ENCODE results near the gene SIGLEC6. TPM values are rescaled to one million over a fixed set of nuclear protein-coding genes. Genes with fewer than 3 reads are reported as not detected.
A peak's percentile ranks its signal among the peaks of the same experiment; 100 is the strongest.

SIGLEC6 gene
- total RNA-seq, 1 donor from 2014 or later: not detected

DNA sequence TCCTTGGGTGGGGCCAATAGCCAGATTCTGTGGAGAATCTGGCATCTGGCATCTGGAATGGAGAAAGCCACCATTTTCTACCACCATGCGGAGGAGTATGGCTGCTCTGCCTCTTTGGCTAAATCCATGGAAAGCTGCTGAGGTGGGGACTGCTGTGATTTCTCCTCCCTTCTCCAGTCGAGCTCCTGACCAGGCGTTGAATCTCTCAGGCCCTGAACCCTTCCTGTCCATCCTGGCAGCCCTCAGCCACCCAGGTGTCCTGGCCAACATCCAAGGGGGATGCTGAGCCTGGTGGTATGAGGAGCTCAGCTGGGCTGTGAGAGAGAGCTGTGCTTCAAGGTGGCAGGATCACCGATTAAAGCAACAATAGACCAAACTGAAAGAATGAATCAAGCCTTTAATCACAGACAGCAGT lies 17.4 kb upstream of the SIGLEC6 start:
- DNase-seq (ENCODE audit: low read depth): no peak

- no peak for DNase-seq (ENCODE audit: low read depth)
Measured at GRCh38 chr19:51548213-51548651, 16.8 kb upstream of the SIGLEC6 start.

DNA sequence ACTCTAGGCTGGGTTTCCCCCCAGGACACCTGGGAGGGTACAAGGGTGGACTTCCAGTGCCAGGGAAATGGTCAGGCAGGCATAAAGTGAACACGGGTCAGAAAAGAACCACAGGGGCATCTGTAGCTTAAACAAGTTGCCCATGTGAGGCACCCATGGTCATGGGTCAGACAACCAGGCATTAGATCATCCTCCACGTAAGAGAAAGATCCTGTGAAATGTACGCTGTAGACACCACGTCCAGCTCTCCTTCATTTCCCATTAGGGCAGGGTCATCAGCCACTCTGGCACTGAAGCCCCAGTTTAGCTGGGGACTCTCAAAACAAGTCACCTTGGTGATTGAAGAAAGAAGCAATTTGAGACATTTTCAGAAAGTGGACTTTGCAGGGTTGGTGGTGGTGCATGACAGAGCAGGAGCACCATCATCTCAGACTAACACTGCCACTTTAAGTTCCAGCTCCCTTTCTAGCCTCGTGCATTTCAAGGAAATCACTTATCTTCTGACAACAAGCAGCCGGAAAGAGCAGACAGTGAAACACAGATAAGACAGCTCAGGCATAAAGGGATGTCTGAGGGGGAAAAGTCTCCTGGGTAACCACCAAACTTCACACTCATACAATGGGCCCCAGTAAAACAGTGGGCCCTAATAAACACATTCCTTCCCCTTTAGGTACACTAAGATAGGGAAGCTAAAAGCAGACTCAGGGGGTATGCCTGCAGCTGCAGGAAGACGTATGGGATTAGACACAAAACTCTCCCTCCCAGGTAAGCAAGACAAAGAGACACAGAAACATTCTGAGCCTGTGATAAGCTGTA lies 16.1 kb upstream of the SIGLEC6 start:
- no peak for DNase-seq (ENCODE audit: low read depth)

- DNase-seq (ENCODE audit: low read depth): no peak
Measured at GRCh38 chr19:51546650-51547396, 15.4 kb upstream of the SIGLEC6 start.

DNA sequence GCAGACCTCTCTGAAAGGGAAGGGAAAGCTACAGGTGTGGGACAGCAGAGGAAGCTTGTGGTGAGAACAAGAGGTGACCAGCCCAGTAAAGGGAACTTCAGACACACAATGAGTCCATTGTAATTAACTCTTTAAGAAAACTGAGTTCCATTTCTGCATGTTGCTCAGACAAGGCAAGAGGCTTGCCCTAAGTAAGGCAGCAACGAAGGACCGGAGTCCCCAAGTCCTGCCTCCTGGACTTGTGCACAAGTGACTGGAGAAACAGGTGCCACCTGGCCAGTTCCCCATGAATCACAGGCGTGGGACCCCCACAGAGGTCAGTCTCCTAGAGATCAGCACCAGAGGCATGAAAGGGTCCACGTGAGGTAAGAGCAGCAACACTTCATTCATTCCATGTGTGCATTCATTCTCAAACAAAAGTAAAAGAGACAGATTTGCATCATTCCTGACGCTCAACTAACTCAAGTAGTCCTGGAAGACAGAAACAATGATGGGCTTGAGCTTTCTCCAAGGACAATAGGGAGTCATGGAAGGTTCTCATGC lies 14.7 kb upstream of the SIGLEC6 start:
- DNase-seq (ENCODE audit: low read depth): no peak

DNA sequence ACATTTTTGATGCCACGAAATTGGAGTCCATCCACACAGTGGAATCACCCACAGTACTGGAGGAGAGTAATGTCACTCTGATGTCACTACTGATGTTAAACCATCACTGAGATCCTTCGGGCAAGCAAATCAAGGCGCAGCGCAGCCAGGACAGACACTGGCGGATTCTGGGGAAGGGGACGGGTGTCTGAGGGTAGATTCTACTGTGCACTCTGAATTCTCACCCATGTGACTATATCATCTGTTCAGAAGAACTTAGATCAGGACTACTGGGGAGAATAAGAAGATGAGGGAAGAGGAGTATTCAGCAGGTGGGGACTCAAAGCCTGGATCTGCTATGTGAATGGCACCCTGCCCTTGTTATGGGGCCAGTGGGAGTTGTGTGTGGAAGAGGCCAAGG lies 12.6 kb upstream of the SIGLEC6 start:
- DNase-seq (ENCODE audit: low read depth): no peak

GRCh38 chr19:51542699-51543098 lies 11.2 kb upstream of the SIGLEC6 start:
- DNase-seq (ENCODE audit: low read depth): no peak

GRCh38 chr19:51541458-51542357 lies 10.2 kb upstream of the SIGLEC6 start:
- no peak for DNase-seq (ENCODE audit: low read depth)

- DNase-seq (ENCODE audit: low read depth): no peak
Measured at GRCh38 chr19:51539821-51540366, 8.4 kb upstream of the SIGLEC6 start.

DNA sequence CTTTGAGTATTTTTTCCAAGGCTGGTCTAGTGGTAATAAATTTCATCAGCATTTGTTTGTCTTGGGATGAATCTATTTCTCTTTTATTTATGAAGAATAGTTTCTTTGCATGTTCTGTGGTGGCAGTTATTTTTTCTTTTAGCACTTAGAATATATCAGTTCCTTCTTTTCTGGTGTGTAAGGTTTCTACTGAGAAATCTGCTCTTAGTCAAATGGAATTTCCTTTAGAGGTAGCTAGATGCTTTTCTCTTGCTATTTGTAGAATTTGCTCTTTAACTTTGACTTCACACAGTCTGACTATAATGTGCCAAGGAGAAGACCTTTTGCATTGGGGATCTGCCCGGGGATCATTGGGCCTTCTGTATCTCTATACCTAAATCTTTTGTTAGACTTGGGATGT lies 4.1 kb upstream of the SIGLEC6 start:
- DNase-seq (ENCODE audit: low read depth): no peak

- no peak for DNase-seq (ENCODE audit: low read depth)
Measured at GRCh38 chr19:51530616-51531015, 854 bp downstream of the SIGLEC6 start.

- no peak for DNase-seq (ENCODE audit: low read depth)
Measured at GRCh38 chr19:51529301-51529700, 2.2 kb downstream of the SIGLEC6 start.

DNA sequence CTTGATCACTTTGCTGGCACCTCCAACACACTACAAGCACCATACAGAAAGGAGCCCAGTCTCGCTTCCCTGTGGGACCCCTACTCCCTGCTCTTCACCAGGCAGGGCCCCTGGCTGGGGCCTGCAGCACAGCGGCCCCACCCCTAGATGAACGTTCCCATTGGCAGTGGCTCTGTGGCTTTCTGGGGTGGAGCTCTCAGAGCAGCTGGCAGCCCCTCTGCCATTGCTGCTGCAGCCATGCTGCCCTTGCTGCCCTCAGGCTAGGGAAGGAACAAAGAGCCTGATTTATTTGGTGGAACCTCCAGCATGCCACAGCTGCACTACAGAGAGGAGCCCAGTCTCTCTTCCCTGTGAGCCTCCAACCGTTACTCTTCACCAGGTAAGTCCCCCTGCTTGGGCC lies 5.8 kb downstream of the SIGLEC6 start:
- no peak for DNase-seq (ENCODE audit: low read depth)

- DNase-seq (ENCODE audit: low read depth): no peak
Measured at GRCh38 chr19:51524666-51525264, 6.7 kb downstream of the SIGLEC6 start.

DNA sequence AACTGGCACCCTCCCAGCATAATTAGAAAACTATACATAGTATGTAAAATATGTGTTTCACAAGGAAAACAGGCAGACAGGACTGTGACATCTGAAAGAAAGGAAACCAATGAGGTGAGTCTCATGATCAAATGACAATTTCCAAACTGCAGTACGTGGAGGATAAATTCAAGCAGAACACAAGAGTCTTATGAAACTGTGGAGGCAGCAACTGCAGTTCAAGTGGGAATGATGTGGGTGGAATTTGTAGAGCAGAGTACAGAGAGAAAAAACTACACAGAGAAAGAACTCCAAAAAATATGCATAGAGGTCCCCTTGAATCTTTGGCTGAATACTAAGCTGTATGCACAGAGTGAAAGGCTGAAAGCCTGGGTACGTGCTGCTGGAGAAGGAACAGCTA lies 9.7 kb downstream of the SIGLEC6 start:
- DNase-seq (ENCODE audit: low read depth): no peak

DNA sequence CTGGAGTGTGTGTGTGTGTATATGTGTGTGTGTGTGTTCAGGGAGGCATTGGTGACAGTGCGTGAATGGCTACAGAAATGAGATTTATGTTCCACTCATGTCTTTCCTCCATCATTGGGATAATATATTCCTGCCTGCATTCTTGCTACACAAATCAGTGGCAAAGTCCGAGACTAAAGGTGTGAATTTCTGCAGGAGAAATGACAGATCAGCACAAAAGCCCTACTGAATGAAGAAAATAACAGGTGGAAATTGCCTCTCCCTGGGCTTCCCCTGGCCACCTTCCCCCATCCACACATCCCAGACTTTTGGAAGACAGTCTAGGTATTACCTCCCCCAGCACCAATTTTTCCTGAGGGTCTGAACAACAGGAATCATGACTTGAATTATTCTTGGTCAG lies 10.1 kb downstream of the SIGLEC6 start:
- no peak for DNase-seq (ENCODE audit: low read depth)

DNA sequence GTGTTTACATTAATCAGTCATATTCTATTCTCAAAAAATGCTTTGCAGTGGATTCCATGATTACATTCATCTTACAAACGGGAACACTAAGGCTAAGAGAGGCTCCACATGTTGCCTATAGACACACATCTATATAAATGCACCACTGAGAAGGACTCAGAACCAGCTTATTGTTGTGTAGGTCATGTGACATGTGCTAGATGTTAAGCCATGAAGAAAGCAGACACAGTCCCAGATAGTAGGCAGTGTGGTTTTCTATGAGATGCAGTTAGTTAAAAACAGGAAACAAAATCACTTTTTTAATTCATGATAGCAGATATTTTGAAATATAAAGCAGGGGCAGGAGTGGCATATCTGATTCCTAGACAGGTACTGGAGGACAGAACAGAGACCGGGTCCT lies 10.7 kb downstream of the SIGLEC6 start:
- no peak for DNase-seq (ENCODE audit: low read depth)

DNA sequence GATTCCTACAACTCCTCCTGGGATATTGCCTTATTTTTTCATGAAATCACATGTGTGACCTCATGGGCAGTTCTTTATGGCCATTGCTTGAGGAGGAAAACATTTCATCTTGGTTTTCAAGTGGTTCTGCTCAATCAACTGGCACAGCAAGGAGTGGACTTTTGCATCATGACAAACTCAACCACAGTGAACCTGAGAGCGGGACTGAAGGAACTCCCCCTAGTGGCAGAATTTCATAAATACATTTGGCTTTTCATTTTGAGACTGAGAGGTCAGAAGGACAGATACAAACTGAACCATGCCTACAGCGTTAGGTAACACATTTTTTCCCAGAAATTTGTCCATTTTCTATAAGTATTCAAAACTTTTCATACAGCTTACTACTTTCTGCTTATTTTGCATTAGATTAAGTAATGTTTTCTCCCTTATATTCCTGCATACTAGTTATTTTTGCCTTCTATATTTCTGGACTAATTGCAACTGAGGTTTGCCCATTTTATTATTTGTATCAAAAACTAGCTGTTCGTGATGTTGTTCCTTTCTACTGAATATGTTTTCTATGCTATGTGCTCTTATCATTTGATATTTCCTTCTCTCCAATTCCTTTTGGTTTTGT lies 16.5 kb downstream of the SIGLEC6 start:
- peak; percentile 67 for DNase-seq (ENCODE audit: low read depth)

- DNase-seq (ENCODE audit: low read depth): no peak
Measured at GRCh38 chr19:51513968-51514367, 17.5 kb downstream of the SIGLEC6 start.

- peak; percentile 9 for DNase-seq (ENCODE audit: low read depth)
Measured at GRCh38 chr19:51511353-51511752, 20.1 kb downstream of the SIGLEC6 start.
